GM12878 (cell line): ENCODE results near the gene FURIN.

Experiments
- TAF1 ChIP-seq: IDR thresholded peaks from 2 replicates; pipeline ENCODE4 v1.6.1; 2011; ENCODE audit warnings: mild to moderate bottlenecking, low read depth, low read length, borderline replicate concordance
- TF ChIP-seq, protein P1 (sequence below), 3 experiments: IDR thresholded peaks in 2 of 3; conservative IDR thresholded peaks in 1 of 3; 2 replicates each; pipeline ENCODE4 v1.5.1; 2011; ENCODE audit warnings: low read depth in 3 of 3, low read length in 3 of 3, mild to moderate bottlenecking in 3 of 3, control low read depth in 2 of 3, moderate library complexity in 2 of 3, inconsistent platforms in 1 of 3, mixed read lengths in 1 of 3; ENCODE audit not compliant: control insufficient read depth in 2 of 3, insufficient read depth in 1 of 3; ENCODE audit errors: extremely low read depth in 1 of 3

- TF ChIP-seq, protein P1, sequence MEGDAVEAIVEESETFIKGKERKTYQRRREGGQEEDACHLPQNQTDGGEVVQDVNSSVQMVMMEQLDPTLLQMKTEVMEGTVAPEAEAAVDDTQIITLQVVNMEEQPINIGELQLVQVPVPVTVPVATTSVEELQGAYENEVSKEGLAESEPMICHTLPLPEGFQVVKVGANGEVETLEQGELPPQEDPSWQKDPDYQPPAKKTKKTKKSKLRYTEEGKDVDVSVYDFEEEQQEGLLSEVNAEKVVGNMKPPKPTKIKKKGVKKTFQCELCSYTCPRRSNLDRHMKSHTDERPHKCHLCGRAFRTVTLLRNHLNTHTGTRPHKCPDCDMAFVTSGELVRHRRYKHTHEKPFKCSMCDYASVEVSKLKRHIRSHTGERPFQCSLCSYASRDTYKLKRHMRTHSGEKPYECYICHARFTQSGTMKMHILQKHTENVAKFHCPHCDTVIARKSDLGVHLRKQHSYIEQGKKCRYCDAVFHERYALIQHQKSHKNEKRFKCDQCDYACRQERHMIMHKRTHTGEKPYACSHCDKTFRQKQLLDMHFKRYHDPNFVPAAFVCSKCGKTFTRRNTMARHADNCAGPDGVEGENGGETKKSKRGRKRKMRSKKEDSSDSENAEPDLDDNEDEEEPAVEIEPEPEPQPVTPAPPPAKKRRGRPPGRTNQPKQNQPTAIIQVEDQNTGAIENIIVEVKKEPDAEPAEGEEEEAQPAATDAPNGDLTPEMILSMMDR (IDR thresholded peaks at IDR 0.05 in 2 of 3, conservative IDR thresholded peaks at IDR 0.05 in 1 of 3; ENCODE audit: control insufficient read depth in 2 of 3, extremely low read depth in 1 of 3, insufficient read depth in 1 of 3, low read depth in 3 of 3, low read length in 3 of 3) = no peak
- TF ChIP-seq TAF1 = no peak
Observed at GRCh38 chr15:90844696-90845095, 23.7 kb upstream of the FURIN start.
